ENCODE results near the gene CEP70.
"Not testable (repeated sequence)": the region's sequence is repeated elsewhere in the genome, so short reads cannot be mapped to it uniquely, and the experiment has no call there.

The CEP70 gene

GRCh38 chr3:138593488-138594149 lies 441 bp downstream of the CEP70 start:
- H3K27ac ChIP-seq, result peak overlapping the region; percentile 84
- DNase-seq (ENCODE audit: low read depth, low spot score), result no peak

GRCh38 chr3:138591392-138591791 lies 2.7 kb downstream of the CEP70 start:
- no peak for DNase-seq (ENCODE audit: low read depth, low spot score)
- H3K27ac ChIP-seq, result no peak overlapping the region

GRCh38 chr3:138588445-138588844 lies 5.6 kb downstream of the CEP70 start:
- no peak for DNase-seq (ENCODE audit: low read depth, low spot score)
- H3K27ac ChIP-seq, result no peak overlapping the region

- H3K27ac ChIP-seq, result no peak overlapping the region
- DNase-seq (ENCODE audit: low read depth, low spot score), result no peak
Observed at GRCh38 chr3:138587374-138587773, 6.7 kb downstream of the CEP70 start.

GRCh38 chr3:138578961-138579574 lies 15.0 kb downstream of the CEP70 start:
- H3K27ac ChIP-seq, result no peak overlapping the region
- no peak for DNase-seq (ENCODE audit: low read depth, low spot score)

GRCh38 chr3:138578141-138578540 lies 15.9 kb downstream of the CEP70 start:
- H3K27ac ChIP-seq, result no peak overlapping the region
- no peak for DNase-seq (ENCODE audit: low read depth, low spot score)

GRCh38 chr3:138573138-138573537 lies 20.9 kb downstream of the CEP70 start:
- no peak for DNase-seq (ENCODE audit: low read depth, low spot score)
- H3K27ac ChIP-seq, result no peak overlapping the region

GRCh38 chr3:138569624-138570023 lies 24.4 kb downstream of the CEP70 start:
- not testable (repeated sequence) for H3K27ac ChIP-seq; DNase-seq (ENCODE audit: low read depth, low spot score)

- H3K27ac ChIP-seq, result no peak overlapping the region
- DNase-seq (ENCODE audit: low read depth, low spot score), result no peak
Observed at GRCh38 chr3:138569090-138569489, 25.0 kb downstream of the CEP70 start.

- no peak overlapping the region for H3K27ac ChIP-seq
- no peak for DNase-seq (ENCODE audit: low read depth, low spot score)
Observed at GRCh38 chr3:138567403-138567802, 26.7 kb downstream of the CEP70 start.

- not testable (repeated sequence) for H3K27ac ChIP-seq; DNase-seq (ENCODE audit: low read depth, low spot score)
Observed at GRCh38 chr3:138566293-138566692, 27.8 kb downstream of the CEP70 start.

- H3K27ac ChIP-seq; DNase-seq (ENCODE audit: low read depth, low spot score): not testable (repeated sequence)
Observed at GRCh38 chr3:138562902-138563301, 31.2 kb downstream of the CEP70 start.

GRCh38 chr3:138560501-138560900 lies 33.6 kb downstream of the CEP70 start:
- no peak for DNase-seq (ENCODE audit: low read depth, low spot score)
- no peak overlapping the region for H3K27ac ChIP-seq

GRCh38 chr3:138559134-138559533 lies 34.9 kb downstream of the CEP70 start:
- no peak for DNase-seq (ENCODE audit: low read depth, low spot score)
- H3K27ac ChIP-seq, result no peak overlapping the region

GRCh38 chr3:138554775-138555174 lies 39.3 kb downstream of the CEP70 start:
- not testable (repeated sequence) for DNase-seq (ENCODE audit: low read depth, low spot score)

GRCh38 chr3:138550958-138551357 lies 43.1 kb downstream of the CEP70 start:
- not testable (repeated sequence) for H3K27ac ChIP-seq; DNase-seq (ENCODE audit: low read depth, low spot score)

More at GRCh38 chr3:138554775-138555174, 39.3 kb downstream of the CEP70 start:
- not testable (repeated sequence) for H3K27ac ChIP-seq

- DNase-seq (ENCODE audit: low read depth, low spot score), result no peak
- peak overlapping the region; percentile 87 for H3K27ac ChIP-seq
Observed at GRCh38 chr3:138549179-138549977, 44.7 kb downstream of the CEP70 start.

GRCh38 chr3:138547342-138547975 lies 46.6 kb downstream of the CEP70 start:
- peak overlapping the region; percentile 87 for H3K27ac ChIP-seq
- peak; percentile 37 for DNase-seq (ENCODE audit: low read depth, low spot score)

- no peak overlapping the region for H3K27ac ChIP-seq
- no peak for DNase-seq (ENCODE audit: low read depth, low spot score)
Observed at GRCh38 chr3:138544546-138544945, 49.5 kb downstream of the CEP70 start.

GRCh38 chr3:138542977-138543376 lies 51.1 kb downstream of the CEP70 start:
- H3K27ac ChIP-seq, result no peak overlapping the region
- no peak for DNase-seq (ENCODE audit: low read depth, low spot score)

GRCh38 chr3:138539352-138539751 lies 54.7 kb downstream of the CEP70 start:
- no peak overlapping the region for H3K27ac ChIP-seq
- no peak for DNase-seq (ENCODE audit: low read depth, low spot score)
